Measurements from ENCODE around the gene SLC39A11.
"Not testable (repeated sequence)": the region's sequence is repeated elsewhere in the genome, so short reads cannot be mapped to it uniquely, and the experiment has no call there.

SLC39A11 gene

DNA sequence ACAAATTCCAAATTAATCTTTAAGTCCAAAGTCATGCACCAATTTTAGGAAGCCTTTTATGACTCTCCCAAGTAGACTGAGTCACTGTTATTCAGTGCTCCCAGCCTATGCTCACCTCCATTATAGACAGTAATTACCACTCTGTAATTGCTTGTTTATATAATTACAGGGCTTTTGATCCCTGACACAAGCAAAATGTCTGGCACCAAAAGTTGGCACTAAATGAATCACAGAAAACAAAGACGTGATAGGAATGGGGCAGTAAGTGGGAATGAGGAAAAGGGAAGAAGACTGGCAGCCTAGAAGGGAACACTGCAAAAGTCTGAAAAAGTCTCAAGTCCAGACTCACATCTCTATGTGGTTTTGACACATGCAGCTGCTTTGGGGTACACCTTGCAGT is 94.1 kb downstream of the SLC39A11 start:
- Histone ChIP-seq H3K27me3 (ENCODE audit: insufficient read depth, low read depth, severe bottlenecking) (no peaks in the 10 kb centered on the region), H3K36me3 (no peaks in the 10 kb centered on the region), H3K27ac (no peak overlapping the region), H3K4me3 (ENCODE audit: low read depth, low read length) (no peak overlapping the region), H3K9me3 (ENCODE audit: severe bottlenecking) (peaks cover 12% of the 10 kb centered on the region)
- no peak for DNase-seq
- TF ChIP-seq, protein P1, sequence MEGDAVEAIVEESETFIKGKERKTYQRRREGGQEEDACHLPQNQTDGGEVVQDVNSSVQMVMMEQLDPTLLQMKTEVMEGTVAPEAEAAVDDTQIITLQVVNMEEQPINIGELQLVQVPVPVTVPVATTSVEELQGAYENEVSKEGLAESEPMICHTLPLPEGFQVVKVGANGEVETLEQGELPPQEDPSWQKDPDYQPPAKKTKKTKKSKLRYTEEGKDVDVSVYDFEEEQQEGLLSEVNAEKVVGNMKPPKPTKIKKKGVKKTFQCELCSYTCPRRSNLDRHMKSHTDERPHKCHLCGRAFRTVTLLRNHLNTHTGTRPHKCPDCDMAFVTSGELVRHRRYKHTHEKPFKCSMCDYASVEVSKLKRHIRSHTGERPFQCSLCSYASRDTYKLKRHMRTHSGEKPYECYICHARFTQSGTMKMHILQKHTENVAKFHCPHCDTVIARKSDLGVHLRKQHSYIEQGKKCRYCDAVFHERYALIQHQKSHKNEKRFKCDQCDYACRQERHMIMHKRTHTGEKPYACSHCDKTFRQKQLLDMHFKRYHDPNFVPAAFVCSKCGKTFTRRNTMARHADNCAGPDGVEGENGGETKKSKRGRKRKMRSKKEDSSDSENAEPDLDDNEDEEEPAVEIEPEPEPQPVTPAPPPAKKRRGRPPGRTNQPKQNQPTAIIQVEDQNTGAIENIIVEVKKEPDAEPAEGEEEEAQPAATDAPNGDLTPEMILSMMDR (IDR thresholded peaks at IDR 0.05; ENCODE audit: low read depth, low read length) = no peak

DNA sequence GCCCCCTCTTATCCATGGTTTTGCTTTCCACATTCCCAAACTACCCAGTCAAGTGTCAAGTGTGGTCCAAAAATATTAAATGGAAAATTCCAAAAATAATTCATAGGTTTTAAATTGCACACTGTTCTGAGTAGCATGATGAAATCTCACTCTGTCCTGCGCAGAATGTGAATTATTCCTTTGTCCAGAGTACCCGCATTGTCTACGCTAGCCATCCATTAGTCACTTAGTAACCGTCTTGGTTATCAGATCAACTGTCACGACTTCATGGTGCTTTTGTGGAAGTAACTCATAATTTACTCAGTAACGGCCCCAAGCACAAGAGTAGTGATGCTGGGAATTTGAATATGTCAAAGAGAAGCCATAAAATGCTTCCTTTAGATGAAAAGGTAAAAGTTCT is 94.9 kb downstream of the SLC39A11 start:
- TF ChIP-seq, protein P1 (IDR thresholded peaks at IDR 0.05; ENCODE audit: low read depth, low read length) = no peak

DNA sequence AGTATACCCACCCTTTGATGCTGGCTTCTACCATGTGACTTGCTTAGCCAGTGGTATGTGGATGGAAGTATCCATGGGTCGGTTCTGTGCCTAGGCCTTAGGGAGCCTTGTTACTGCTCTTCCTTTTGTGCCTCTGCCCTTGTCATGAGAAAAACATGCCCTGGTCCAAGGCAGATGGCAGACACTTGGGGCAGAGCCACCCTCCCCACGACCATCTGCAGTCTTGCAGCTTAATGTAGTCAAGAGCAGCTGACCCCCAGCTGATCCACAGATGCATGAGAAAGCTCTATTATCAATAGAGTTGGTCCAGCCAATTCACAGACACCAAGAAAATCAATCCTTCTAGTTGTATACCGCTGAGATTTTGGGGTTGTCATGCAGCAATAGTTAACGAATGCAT is 95.7 kb downstream of the SLC39A11 start:
- peak; percentile 51 for DNase-seq
- TF ChIP-seq, protein P1 (IDR thresholded peaks at IDR 0.05; ENCODE audit: low read depth, low read length) = no peak
- peaks cover 12% of the 10 kb centered on the region for H3K9me3 ChIP-seq (ENCODE audit: severe bottlenecking)

More for the DNA sequence above, 94.9 kb downstream of the SLC39A11 start:
- no peak overlapping the region for H3K27ac ChIP-seq
- H3K4me3 ChIP-seq (ENCODE audit: low read depth, low read length) = no peak overlapping the region
- DNase-seq = no peak
- H3K9me3 ChIP-seq (ENCODE audit: severe bottlenecking) = peaks cover 12% of the 10 kb centered on the region
- H3K36me3 ChIP-seq = no peaks in the 10 kb centered on the region
- H3K27me3 ChIP-seq (ENCODE audit: insufficient read depth, low read depth, severe bottlenecking) = no peaks in the 10 kb centered on the region

DNA sequence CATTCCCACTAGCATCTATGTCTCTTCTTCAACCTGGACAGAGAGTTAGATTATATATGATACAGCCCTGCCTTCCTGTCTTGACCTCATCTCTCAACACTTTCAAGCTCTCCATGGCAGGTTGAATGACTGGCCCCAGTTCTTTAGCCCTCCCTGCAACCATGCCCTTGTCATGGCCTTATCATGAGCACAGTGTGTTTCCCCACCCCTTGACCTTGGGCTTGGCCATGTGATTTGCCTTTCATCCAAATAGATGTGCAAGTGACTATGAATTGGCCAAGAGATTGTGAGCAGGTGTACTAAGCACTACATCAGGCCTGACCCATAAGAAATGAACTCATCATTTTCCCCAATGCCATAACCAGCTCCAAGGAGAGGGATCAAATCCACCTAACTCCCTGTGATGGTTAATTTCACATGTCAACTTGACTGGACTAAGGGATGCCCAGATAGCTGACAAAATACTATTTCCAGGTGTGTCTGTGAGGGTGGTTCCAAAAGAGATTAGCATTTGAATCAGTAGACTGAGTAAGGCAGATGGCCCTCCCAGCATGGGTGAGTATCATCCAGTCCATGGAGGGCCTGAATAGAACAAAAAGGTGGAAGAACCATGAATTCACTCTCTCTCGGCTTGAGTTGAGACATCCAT is 97.4 kb downstream of the SLC39A11 start:
- TF ChIP-seq, protein P1 (IDR thresholded peaks at IDR 0.05; ENCODE audit: low read depth, low read length) = no peak
- no peaks in the 10 kb centered on the region for H3K27me3 ChIP-seq (ENCODE audit: insufficient read depth, low read depth, severe bottlenecking)
- H3K36me3 ChIP-seq = no peaks in the 10 kb centered on the region
- H3K27ac ChIP-seq = no peak overlapping the region
- peaks cover 12% of the 10 kb centered on the region for H3K9me3 ChIP-seq (ENCODE audit: severe bottlenecking)
- DNase-seq = no peak
- H3K4me3 ChIP-seq (ENCODE audit: low read depth, low read length) = no peak overlapping the region

More for the DNA sequence above, 95.7 kb downstream of the SLC39A11 start:
- no peaks in the 10 kb centered on the region for H3K36me3 ChIP-seq
- no peak overlapping the region for H3K27ac ChIP-seq
- H3K27me3 ChIP-seq (ENCODE audit: insufficient read depth, low read depth, severe bottlenecking) = no peaks in the 10 kb centered on the region
- H3K4me3 ChIP-seq (ENCODE audit: low read depth, low read length) = no peak overlapping the region

DNA sequence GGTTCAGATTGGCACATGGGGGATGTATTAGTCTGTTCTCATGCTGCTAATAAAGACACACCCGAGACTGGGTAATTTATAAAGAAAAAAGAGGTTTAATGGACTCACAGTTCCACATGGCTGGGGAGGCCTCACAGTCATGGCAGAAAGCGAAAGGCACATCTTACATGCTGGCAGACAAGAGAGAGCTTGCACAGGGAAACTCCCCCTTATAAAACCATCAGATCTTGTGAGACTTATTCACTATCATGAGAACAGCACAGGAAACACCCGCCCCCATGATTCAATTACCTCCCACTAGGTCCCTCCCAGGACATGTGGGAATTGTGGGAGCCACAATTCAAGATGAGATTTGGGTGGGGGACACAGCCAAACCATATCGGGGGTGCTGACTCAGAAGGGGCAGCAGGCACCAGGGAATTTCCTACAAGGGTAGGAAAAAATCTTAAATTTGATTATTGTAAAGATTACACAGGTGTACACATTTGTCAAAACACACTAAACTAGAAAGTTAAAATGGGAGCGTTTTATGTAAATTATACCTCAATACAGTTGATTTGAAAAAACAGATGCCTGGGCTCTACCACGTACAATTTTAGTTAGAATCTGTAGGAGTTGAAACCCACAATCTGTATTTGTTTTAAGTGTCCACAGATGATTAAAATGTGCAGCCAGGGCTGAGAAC is 99.6 kb downstream of the SLC39A11 start:
- H3K27ac ChIP-seq; H3K4me3 ChIP-seq (ENCODE audit: low read depth, low read length); H3K27me3 ChIP-seq (ENCODE audit: insufficient read depth, low read depth, severe bottlenecking); DNase-seq; H3K36me3 ChIP-seq: not testable (repeated sequence)
- H3K9me3 ChIP-seq (ENCODE audit: severe bottlenecking) = peaks cover 12% of the 10 kb centered on the region

DNA sequence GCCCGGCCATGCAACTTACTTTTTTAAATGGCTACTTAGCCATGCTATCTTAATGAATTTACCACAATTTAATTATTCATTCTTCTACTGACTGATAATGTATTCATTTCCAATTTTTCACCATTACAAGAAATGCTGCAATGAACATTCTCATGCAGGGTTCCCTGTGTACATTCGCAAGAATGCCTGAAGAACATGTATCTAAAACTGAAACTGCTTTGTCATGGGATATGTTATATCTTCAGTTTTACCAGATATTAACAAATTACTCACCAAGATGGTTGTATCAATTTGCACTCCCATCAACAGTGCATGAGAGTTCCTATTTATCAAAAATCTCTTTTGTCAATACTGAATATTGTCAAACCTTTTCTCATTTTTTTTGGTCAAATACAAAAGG is 100.8 kb downstream of the SLC39A11 start:
- H3K27ac ChIP-seq = no peak overlapping the region
- TF ChIP-seq, protein P1 (IDR thresholded peaks at IDR 0.05; ENCODE audit: low read depth, low read length) = no peak
- DNase-seq = no peak
- H3K27me3 ChIP-seq (ENCODE audit: insufficient read depth, low read depth, severe bottlenecking) = no peaks in the 10 kb centered on the region
- no peak overlapping the region for H3K4me3 ChIP-seq (ENCODE audit: low read depth, low read length)
- no peaks in the 10 kb centered on the region for H3K36me3 ChIP-seq
- peaks cover 17% of the 10 kb centered on the region for H3K9me3 ChIP-seq (ENCODE audit: severe bottlenecking)

Data from WERI-Rb-1 (cell line).